Urothelium cell line (cell line): ENCODE results near the gene TGM4.
"Not testable (repeated sequence)": the region's sequence is repeated elsewhere in the genome, so short reads cannot be mapped to it uniquely, and the experiment has no call there.

Experiments used
- DNase-seq: peaks from one replicate; pipeline ENCODE4 v3.0.0; 2011; ENCODE audit warnings: low spot score, mixed read lengths
- FAIRE-seq: peaks from 2 replicates; lab custom pipeline; 2011; peaks lifted over from hg19 to GRCh38; lab: Jason Lieb, UNC

Gene TGM4

DNA sequence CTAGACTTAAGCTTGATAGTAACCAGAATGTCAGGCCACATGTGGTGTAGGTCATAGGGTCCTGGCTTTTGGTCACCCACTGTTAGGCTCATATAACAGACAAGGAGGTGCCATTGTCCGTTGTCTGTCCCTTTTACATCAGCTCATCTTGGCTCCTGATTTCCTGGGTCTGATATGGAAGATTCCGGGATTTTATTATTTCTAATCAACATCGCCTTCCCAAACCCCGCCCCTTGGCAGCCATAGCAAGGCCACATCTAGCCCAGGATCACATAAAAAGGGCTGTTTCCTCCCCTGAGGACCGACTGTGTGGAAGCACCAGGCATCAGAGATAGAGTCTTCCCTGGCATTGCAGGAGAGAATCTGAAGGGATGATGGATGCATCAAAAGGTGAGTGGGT is at the start of gene TGM4:
Gene TGM4, plus strand, starts transcription at position 301 of the 400 bp plus-strand sequence. Its CDS starts 71 bp downstream, at position 372.
- DNase-seq, result no peak
- no peak for FAIRE-seq

DNA sequence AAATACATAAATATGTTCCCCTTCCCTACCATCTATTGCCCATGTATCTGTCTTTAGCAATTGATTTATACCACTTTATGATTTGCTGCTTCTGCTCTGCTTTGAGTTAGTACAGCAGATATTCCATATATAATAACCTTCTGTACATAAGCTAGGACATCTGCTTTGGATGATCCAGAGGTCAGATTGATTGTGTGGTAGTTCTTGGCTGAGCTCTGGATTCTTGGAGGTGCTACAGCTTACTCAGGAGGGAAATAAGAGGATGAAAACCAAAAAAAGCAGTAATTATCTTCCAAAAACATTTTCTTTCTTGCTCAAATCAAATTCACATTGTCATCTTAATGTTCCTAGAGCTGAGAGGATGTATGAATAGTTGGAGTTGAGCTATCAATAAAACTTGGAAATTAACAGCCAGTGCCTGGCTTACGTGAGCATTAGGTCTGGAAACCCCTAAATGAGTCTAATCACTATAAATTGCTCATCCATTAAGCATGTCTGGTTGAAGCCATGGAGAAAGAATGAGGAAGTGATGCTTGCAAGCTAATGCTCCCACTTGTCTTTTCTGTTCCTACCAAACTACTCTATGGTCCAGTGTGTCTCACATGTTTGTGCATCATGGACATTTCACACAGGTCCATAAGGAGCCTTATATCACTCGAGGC is 49.0 kb upstream of the TGM4 start:
- no peak for DNase-seq

DNA sequence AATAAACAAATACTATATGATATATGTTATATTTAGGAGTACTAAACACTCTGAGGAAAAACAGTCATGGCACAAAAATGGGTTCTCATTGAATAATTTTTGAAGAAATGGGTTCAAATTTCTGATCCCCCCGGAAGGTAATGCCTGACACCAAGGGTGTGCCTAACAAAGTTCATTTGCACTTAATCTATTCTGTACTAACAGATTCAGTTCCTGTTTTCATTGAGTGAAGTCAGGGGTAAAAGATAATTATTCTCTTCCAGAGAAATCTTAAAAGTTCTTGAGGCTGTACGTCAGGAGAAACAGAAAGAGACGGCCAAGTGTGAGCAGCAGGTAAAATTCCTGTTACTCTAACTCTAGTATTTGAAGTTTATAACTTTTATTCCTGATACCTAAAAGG is 47.2 kb upstream of the TGM4 start:
- FAIRE-seq, result no peak
- no peak for DNase-seq

More for the DNA sequence above, 49.0 kb upstream of the TGM4 start:
- no peak for FAIRE-seq

DNA sequence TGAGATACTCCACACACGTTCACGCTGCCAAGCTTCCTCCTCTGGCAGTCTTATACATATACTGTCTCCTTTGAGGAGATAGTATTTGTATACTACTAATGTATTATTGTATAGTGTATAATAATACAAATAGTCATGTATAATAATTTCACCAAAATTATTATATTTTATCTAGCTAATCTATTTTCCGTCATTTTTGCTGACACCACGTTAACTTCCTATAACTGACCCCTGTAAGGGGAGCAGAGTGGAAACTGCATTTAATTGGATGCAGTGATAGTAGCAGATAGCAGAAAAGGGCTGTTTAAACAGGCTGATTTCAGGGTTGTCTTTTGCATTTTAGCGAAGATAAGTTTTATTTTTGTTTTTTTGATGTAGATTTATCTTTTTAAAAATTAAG is 43.2 kb upstream of the TGM4 start:
- DNase-seq, result no peak
- FAIRE-seq, result no peak

DNA sequence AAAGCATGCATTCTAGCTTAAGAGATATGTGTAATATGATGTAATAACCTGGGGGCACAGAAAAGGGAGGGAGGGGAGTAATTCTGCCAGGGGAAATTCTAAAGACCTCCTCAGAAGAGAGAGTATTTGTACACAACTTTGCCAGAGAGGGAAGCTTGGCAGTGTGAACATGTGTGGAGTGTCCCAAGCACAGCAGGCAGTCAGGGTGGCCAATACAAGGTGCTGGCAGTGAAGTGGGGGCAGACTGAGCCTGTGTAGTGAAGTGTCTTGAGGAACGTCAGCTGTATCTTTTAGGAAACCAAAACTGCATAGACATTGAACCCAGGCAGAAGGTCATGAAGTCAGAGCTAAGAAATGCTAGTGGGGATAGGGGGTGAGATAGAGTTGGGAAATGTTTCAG is 42.4 kb upstream of the TGM4 start:
- FAIRE-seq, result peak; percentile 44
- DNase-seq, result no peak

DNA sequence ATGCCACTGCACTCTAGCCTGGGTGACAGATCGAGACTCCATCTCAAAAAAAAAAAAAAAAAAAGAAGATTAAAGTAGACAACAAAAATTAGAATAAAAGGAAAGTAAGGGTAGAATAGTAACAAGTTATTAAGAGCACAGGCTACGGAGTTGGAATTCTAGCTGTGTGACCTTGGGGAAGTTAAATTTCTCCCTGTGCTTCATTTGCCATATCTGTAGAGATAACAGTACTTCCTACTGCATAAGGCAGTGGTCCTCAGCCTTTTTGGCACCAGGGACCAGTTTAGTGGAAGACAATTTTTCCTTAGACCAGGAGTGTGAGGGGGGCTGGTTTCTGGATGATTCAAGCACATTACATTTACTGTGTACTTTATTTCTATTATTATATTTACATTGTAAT is 41.4 kb upstream of the TGM4 start:
- FAIRE-seq (no peak), DNase-seq (no peak)

DNA sequence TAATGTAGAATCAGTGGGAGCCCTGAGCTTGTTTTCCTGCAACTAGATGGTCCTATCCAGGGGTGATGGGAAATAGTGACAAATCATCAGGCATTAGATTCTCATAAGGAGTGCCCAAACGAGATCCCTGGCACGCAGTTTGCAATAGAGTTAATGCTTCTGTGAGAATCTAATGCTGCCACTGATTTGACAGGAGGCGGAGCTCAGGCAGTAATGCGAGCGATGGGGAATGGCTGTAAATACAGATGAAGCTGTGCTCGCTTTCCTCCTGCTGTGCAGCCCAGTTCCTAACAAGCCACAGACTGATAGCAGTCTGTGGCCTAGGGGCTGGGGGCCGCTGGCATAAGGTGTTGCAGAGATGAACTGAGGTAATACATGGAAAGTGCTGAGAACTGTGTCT is 41.0 kb upstream of the TGM4 start:
- FAIRE-seq, result no peak
- no peak for DNase-seq

DNA sequence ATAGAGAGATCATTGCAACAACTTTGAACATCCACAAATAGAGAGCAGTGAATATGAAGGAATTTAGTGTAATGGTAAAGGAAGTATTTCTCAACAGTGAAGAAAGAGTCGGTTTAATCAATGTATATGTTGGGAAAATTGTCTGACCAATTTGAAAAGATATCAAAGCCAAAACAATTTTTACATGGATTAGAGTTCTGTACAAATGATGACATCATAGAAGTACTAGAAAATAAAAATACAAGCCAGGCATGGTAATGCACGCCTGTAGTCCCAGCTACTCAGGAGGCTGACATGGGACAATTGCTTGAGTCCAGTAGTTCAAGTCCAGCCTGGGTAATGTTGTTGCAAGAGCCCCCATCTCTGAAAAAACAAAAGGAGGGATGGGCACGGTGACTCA is 38.7 kb upstream of the TGM4 start:
- no peak for FAIRE-seq
- DNase-seq, result no peak

DNA sequence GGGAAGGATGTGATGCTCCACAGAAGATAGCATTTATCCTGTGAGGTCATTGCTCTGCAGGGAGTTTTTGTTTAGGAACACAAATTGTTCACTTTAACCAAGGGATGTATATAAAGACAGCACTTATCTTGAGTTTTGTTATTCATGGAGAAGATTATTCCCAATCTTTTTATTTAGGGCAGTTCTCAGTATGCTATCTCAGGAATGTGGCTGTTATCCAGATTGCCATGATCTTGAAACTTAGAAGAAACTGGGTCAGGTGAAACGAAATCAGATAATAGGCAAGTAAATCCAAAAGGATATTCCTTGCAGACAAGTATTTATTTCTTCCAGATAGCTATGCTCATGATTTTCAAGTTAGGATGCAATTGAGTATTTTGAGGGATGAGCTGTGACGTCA is 32.0 kb upstream of the TGM4 start:
- FAIRE-seq (no peak), DNase-seq (no peak)

DNA sequence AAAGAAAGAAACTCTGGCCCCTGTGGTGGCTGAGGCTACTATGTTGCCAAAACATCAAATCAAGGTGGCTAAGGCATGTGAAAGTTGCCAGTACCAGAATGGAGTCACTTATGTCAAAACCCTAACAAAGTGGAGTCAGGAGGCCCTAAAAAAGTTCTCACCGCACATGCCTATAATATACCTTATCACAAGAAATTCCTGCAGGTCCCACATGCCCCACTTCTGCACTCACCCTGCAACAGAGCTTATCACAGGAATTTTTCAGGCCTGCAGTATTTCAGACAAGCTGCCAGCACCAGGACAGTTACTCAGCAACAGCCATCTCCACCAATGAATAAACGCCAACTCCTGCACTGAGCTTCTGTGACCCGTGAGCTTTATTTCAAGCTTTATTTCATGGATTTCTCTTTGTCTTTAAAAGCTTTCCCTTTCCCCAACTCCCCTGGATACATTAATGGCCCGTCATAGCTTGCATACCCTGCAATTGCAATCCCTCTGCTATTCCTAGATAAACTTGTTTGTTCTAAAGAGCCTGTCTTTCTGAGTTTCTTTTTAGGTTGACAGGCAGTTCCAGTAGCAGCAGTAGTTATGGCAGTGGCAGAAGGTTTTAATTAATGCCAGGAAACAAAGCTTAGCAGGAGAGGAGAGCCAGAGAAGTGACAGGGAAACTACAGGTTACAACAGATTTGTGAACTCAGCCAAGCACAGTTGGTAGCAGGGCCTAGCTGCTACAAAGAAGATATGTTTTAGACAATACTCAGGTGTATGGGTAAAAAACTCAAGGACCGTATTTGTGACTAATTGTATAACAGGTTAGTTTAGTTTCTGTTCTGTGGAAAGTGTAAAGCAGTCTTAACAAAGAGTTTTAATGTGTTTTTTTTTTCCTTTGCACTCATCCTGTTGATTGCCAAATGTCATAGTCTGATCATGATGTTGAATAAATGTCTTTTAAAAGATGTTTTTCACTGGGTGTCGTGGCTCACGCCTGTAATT is 28.6 kb upstream of the TGM4 start:
- no peak for DNase-seq
- no peak for FAIRE-seq

DNA sequence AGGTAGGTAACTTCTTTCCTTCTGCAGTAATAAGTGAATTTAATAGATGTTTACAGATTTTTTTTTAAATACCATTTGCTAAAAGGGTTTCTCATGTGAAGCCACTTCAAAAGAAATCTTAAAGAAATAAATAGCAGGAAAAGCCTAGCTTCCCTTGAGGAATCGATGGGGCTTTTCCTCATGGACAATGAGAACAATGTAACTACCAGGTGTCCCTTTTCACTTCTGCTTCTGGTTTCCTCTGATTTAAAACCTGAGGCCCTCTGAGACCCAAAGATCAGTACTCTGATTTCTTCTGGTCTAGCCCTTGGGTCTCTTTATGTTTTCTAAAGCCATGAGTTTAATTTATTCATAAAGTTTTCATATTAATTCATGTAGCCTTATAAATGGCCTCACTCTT is 25.8 kb upstream of the TGM4 start:
- DNase-seq (no peak), FAIRE-seq (no peak)

DNA sequence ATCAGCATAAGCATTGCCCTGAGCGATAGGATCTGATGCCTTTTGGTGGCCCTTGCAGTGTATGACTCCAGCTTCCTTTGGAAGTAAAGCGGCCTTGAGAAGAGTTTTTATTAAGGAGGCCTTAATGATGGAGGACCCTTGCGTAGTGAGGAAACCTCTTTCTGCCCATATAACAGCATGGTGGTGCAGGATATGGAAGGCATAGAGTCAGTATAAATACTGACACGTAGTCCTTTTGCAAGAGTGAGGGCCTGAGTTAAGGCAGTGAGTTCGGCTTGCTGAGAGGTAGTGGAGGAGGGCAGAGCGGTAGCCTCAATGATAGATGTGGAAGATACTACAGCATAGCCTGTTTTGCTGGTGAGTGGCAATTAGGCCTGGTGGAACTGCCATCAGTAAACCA is 17.7 kb upstream of the TGM4 start:
- FAIRE-seq, DNase-seq: not testable (repeated sequence)

DNA sequence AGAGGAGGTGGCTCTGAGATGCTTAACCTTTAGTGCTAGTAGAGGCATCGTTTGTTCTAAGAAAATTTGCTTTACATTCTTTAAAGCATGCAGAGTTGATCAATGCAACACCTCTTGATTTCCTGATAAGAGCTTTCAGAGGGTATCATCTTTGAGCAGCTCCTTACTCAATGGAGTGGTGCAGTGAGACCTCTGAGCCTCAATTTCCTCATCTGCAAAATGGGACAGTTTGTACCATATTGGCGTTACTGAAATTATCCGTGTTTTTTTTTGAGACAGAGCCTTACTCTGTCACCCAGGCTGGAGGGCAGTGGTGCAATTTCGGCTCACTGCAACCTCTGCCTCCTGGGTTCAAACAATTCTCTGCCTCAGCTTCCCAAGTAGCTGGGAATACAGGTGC is 14.3 kb upstream of the TGM4 start:
- DNase-seq (no peak), FAIRE-seq (no peak)

DNA sequence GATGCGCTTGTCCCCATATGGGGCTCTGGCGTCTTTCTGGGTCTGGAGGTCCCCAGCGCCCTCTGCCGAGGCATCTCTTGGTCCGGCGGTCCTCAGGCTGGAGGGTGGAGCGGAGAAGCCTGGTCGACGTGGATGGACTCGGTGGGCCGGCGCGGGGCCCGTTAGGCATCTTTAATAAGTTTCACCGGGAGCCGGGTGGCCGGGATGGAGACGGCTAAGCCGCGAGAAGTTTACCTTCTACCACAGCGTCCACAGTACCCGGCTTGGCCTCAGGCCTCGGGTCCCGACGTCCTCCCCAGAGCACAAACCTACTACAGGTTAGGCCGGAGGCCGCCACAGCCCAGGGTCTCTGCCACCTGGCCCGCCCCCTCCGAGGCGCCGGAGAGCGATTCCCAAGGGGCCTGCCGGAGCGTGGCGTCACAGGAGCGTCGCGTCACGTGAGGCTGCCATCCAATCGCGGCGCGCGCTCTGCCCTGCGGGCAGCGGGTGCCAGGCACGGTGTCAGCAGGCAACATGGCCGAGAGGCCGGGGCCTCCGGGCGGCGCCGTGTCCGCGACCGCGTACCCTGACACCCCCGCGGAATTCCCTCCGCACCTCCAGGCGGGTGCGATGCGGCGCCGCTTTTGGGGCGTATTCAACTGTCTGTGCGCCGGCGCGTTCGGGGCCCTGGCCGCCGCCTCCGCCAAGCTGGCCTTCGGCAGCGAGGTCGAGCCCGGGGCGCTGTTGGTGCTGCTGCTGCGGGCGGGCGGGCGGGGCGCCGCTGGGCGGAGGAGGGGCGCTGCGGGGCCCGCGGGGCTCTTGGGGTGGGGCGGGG is 12.8 kb upstream of the TGM4 start, which contains the start of gene TMEM42:
Gene TMEM42, plus strand, starts transcription at position 501 of the 814 bp plus-strand sequence. Its CDS starts 13 bp downstream, at position 514.
- DNase-seq (no peak), FAIRE-seq (no peak)

DNA sequence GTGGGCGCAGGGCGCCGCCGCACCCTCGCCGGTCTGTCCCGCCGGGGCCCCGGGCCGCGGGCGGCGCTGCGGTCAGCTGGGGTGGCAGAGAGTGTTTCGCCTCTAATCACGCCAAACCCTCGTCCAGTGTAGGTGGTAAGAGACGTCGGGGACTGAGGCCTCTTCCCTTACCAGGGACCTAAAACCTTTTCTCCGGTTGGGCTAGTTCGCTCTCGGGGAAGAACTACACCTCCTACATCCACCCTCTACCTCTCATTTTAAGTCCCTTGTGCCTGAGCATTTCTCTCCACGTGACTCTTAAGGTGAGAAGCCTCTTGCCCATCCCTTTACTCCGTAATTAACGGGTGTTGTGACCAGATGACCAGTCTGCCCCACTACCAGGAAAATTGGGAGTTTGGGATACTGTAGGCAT is 12.2 kb upstream of the TGM4 start:
- DNase-seq (no peak), FAIRE-seq (no peak)

DNA sequence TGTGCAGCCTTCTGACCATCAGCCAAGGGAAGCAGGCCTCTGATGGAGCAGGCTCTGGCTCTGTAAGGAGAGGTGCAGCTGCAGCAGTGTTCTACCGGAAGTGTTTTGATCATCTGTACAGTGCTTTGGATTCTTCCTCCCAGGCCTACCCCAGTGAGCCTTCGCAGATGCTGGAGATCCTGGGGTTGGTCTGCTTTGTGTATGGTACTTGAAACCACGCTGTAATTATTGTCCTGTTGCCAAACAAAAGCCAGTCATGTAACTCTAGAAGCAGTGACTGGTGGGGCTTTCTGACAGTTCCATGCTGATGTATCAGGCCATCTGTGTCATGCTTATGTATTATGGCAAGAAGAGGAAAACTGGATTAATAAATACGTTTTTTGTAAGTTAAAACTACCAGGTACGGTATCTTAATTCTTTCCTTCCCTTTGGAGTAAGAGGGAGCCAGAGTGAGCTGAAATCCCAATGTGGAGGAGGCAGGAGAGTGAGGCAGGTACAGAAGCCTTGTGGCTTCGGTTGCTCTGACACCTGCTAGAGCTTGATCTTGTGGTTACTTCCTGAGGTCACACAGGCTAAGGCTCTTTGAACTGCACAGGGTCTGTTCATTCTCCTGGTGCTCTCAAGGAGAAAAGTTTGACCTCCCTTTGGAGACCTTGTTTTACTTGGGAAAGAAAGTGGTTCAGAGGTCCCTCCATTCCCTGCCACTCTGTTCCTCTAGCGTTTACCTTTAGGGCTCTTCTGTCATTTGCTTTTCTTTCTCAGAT is 9.0 kb upstream of the TGM4 start:
- no peak for FAIRE-seq
- DNase-seq, result no peak

DNA sequence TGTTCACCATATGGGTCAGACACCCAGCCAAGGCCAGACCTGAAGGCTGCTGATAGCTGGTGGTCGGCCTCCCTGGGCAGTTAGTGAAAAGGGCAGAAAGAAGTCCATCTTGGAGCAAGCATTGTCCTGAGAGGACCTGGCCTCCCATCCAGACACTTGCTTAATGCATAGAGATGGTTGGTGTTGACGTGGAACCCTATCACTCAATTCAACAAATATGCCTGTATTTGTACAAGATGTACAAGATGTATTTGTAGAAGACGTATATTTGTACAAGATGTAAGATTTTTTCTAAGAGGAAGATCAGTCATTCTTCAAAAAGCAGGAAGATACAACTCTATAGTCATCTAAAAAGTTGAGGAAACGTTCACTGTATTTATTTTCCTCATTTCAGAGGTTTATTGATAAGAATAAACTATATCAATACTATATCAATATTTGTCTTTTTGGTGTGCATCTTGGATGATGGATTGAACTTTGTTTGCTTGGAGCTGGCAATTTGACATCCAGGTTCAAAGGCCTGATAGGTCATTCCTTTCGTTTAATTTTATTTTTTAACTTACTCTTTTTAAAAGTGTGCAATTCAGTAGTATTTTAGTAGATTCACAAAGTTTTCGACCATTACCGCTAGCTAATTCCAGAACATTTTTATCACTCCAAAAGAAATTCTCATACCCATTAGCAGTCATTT is 6.8 kb upstream of the TGM4 start:
- DNase-seq (no peak), FAIRE-seq (no peak)

DNA sequence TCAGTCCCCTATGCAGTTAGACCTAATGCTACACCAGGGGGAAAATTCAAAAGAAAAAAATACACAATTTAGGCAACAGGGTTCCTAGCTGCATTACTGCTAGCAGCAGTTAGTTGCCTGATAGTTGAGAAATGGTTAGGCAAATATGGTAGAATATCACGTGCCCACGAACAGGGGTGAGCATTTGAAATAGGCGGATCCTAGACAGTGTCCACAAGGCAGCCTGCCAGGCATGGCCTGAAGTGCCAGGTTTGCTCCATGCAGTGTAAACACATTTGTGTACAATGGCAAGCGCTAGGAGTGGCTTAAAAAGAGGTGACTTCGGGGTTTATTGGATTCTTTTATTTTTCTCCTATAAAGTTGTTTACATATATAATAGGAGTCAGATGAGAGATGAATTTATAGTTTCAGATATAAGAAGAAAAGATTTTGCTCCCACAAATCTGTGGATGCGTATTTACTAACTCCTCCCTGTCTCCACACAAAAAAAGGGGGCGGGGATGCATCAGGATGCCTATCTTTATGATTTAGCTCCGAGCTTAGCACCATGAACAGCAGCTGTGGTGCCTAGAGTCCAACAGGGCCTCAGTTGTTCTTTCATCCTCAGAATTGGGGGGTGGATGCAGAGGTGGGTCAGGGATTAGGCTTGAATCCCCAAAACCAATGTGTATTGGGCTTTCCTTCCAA is 3.9 kb upstream of the TGM4 start:
- DNase-seq (no peak), FAIRE-seq (no peak)

DNA sequence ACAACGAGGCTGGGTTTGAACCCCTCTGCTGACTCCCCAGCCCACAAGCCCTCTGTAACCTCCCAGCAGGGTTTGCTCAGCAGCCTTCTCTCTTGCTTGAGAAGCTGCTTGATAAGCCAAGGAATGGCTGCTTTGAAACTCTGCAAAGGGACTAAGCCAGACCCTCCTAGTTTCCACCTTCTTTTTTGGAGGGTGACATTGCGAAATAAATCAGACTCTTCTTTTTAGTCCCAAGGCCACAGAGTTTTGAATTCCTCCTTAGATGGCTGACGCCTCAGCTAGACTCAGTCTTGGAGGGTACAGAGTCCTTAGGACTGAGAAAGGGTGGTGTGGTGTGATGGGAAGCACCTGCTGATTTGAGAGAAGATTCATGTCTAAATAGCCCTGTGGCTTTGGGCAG is 1.2 kb downstream of the TGM4 start:
- no peak for DNase-seq

More for the DNA sequence above, 1.2 kb downstream of the TGM4 start:
- no peak for FAIRE-seq
